RWPE1 (cell line): ENCODE data around the gene PLEKHB2.
"Not testable (repeated sequence)": the region's sequence is repeated elsewhere in the genome, so short reads cannot be mapped to it uniquely, and the experiment has no call there.

Experiments
- CTCF ChIA-PET: fragments of 350-600 bp; sonication (Branson Sonifier 250); formaldehyde crosslinking; extraction: SDS; loops from one replicate; lab custom pipeline; 2021; lab: Yijun Ruan, JAX
- POLR2A ChIA-PET: fragments of 400-600 bp; formaldehyde crosslinking; extraction: SDS; loops from one replicate; lab custom pipeline; 2020; ENCODE audit warnings: antibody characterized with exemption; ENCODE audit not compliant: low non-redundant PET; lab: Yijun Ruan, JAX
- DNase-seq: peaks from one replicate; pipeline ENCODE4 v3.0.0; 2012; ENCODE audit warnings: low spot score
- H3K27ac ChIP-seq: fragments of 450-650 bp; 2 replicates; pipeline ENCODE4 v1.5.1; 2017
- CTCF ChIP-seq: fragments of 450-650 bp; conservative IDR thresholded peaks from 2 replicates; pipeline ENCODE4 v1.5.1; 2017; ENCODE audit warnings: low read depth, mild to moderate bottlenecking

The PLEKHB2 gene

DNA sequence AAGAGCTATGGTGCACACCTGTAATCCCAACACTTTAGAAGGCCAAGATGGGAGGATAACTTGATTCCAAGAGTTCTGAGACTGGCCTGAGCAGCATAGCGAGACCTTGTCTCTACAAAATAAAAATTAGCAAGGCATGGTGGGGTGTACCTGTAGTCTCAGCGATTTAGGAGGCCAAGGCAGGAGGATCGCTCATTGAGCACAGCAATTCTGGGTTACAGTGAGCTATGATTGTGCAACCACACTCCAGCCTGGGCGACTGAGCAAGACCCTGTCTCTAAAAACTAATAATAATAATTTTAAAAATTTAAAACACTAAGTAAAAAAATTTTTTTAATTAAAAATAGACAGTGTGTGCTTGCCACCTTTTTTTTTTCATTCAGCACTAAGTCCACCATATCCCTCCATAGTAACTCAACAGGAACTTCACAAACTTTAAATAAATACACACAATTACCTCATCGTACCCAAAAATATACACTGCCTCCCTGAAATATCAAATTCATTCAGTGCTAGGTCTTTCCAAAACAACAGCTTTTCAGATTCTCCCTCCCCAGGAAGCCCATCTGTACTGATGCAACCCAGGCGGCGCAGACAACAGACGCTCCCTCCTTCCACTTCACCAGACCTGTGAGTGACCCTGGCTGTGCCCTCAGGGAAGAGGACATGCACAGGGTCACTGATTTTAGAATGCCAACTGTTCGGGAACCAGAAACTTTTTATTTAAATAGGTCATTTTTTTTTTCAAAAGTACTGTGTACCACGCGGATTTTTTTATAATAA lies 41.4 kb upstream of the PLEKHB2 start:
- ChIA-PET CTCF (no interaction called here), POLR2A (no interaction called here)
- no peak for DNase-seq
- no peak overlapping the region for H3K27ac ChIP-seq
- no peak for TF ChIP-seq CTCF

DNA sequence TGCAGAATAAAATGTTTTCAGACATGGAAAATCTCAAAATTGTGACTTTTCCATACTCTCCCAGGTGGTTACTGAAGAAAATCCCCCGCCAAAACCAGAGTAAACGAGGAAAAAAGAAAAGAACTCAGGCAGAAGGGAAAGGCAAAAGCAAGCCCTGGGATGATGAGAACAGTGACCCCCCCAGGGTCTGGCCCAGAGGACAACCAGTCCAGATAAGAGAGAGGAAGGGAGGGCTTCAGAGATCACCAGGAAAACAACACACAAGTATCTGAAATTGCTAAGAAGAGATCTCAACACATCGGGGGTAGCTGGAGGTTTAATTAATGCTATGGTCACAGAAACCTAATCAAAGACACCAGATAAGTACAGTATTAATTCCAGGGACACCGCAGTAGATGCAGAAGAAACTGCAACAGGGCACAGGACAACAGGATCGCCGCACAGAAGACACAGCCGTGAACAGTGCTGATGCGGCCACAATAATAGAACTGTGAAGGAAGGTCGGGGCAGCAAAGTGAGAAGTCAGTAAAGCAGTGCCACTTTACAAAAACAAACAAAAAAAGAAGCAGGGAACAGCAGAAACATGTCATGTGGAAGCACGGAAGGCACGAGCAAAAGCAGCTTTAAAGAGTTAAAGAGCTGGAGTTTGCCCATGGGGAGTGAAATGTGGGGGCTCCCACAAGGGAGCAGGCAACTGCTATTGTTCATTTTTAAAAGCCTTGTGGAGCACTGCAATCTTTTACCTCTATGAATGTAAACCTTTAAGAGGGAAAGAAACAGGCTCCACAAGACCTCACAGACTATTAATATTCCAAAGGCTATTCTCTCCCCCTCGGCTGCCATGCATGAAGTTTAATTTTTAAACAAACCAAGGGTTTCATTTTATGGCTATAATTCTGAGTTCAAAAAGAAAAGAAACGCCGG lies 40.3 kb upstream of the PLEKHB2 start:
- no peak for DNase-seq
- TF ChIP-seq CTCF, result no peak
- ChIA-PET POLR2A (no interaction called here), CTCF (no interaction called here)
- H3K27ac ChIP-seq, result no peak overlapping the region

DNA sequence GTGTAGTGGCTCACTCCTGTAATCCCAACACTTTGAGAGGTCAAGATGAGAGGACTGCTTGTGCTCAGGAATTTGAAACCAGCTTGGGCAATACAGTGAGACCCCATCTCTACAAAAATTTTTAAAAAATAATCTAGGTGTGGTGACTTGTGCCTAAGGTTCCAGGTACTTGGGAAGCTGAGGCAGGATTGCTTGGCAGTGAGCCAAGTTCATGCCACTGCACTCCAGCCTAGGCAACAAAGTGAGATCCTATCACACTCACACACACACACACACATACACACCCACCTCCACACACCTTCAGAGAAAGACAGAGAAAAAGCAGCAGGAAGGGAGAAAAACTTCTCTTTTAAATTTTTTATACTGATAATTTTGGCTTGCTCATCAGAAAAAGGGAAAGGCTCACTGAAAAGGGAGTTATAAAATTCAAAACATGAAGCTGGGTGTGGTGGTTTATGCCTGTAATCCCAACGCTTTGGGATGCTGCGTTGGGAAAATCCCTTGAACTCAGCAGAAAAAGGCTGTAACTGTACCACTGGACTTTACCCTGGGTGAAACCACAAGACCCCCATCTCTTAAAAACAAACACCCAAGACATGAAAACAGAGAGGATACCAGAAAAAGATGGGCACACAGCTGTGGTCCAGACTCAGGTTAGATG lies 37.5 kb upstream of the PLEKHB2 start:
- H3K27ac ChIP-seq, result no peak overlapping the region
- DNase-seq, result no peak
- TF ChIP-seq CTCF, result no peak
- CTCF ChIA-PET, result no interaction called here
- POLR2A ChIA-PET, result no interaction called here

GRCh38 chr2:131068172-131068571 lies 37.0 kb upstream of the PLEKHB2 start:
- POLR2A ChIA-PET, H3K27ac ChIP-seq, DNase-seq, CTCF ChIA-PET: not testable (repeated sequence)

DNA sequence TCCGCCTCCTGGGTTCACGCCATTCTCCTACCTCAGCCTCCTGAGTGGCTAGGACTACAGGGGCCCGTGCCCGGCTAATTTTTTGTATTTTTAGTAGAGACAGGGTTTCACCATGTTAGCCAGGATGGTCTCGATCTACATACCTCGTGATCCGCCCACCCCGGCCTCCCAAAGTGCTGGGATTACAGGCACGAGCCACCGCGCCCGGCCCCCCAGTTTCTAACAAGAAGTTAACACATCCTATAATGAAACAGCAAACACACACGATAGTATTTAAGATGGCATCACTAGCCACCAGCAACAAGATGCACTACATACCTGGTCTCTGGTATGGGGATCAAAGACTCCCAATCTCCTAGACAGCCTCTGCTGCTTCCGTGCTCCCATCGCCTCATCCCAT lies 29.6 kb upstream of the PLEKHB2 start:
- CTCF ChIA-PET, DNase-seq, H3K27ac ChIP-seq, POLR2A ChIA-PET: not testable (repeated sequence)

GRCh38 chr2:131076707-131077106 lies 28.4 kb upstream of the PLEKHB2 start:
- no peak for TF ChIP-seq CTCF
- no peak for DNase-seq
- no peak overlapping the region for H3K27ac ChIP-seq
- POLR2A ChIA-PET, result interaction anchor here (0.7 kb wide), 1 partner anchor 11 kb away, joined by 10 read pairs; no protein-coding TSS in a partner anchor
- CTCF ChIA-PET, result no interaction called here

- no peak overlapping the region for H3K27ac ChIP-seq
- CTCF ChIA-PET, result interaction anchor here (0.6 kb wide), 1 partner anchor 180 kb away, joined by 3 read pairs; no protein-coding TSS in a partner anchor
- DNase-seq, result no peak
- TF ChIP-seq CTCF, result no peak
- POLR2A ChIA-PET, result no interaction called here
These were observed 27.8 kb upstream of the PLEKHB2 start for GRCh38 chr2:131077182-131077846.
